Activated T-helper 1 cell treated with Interleukin-2 at 50 U/mL for 16 hours (primary cell): ENCODE results near the gene TSC22D3.
"Not testable (repeated sequence)": the region's sequence is repeated elsewhere in the genome, so short reads cannot be mapped to it uniquely, and the experiment has no call there.

Experiments
- DNase-seq: peaks from one replicate; pipeline ENCODE4 v3.0.0-alpha.2; 2020; ENCODE audit warnings: low read depth

TSC22D3 gene

GRCh38 chrX:107775734-107776511 lies at the start of gene TSC22D3:
TSS of gene TSC22D3 (minus strand) at chrX:107775787. CDS start at chrX:107775419, 368 bp downstream.
- DNase-seq, result peak; percentile 39

- no peak for DNase-seq
Measured at GRCh38 chrX:107823456-107823855, 47.9 kb upstream of the TSC22D3 start.

- DNase-seq, result no peak
Measured at GRCh38 chrX:107823042-107823441, 47.5 kb upstream of the TSC22D3 start.

- DNase-seq, result no peak
Measured at GRCh38 chrX:107818900-107819521, 43.4 kb upstream of the TSC22D3 start.

- DNase-seq, result not testable (repeated sequence)
Measured at GRCh38 chrX:107810053-107810452, 34.5 kb upstream of the TSC22D3 start.

GRCh38 chrX:107805179-107805578 lies 29.6 kb upstream of the TSC22D3 start:
- no peak for DNase-seq

- DNase-seq, result no peak
Measured at GRCh38 chrX:107804427-107804826, 28.8 kb upstream of the TSC22D3 start.

- DNase-seq, result no peak
Measured at GRCh38 chrX:107787827-107788226, 12.2 kb upstream of the TSC22D3 start.

GRCh38 chrX:107780525-107780924 lies 4.9 kb upstream of the TSC22D3 start:
- DNase-seq, result no peak

GRCh38 chrX:107777536-107777832 lies 1.9 kb upstream of the TSC22D3 start, which contains the start of gene NCBP2L:
TSS of gene NCBP2L (plus strand) at chrX:107777733. CDS start at chrX:107794221, 16,488 bp downstream.
- DNase-seq, result no peak

GRCh38 chrX:107776649-107777535 lies 1.3 kb upstream of the TSC22D3 start:
- DNase-seq, result peak; percentile 54

- DNase-seq, result no peak
Measured at GRCh38 chrX:107775000-107775733, 420 bp downstream of the TSC22D3 start.

- DNase-seq, result no peak
Measured at GRCh38 chrX:107773906-107774435, 1.6 kb downstream of the TSC22D3 start.

- no peak for DNase-seq
Measured at GRCh38 chrX:107773206-107773605, 2.4 kb downstream of the TSC22D3 start.

GRCh38 chrX:107769581-107770317 lies 5.8 kb downstream of the TSC22D3 start:
- no peak for DNase-seq

- DNase-seq, result no peak
Measured at GRCh38 chrX:107768051-107768450, 7.5 kb downstream of the TSC22D3 start.

- DNase-seq, result no peak
Measured at GRCh38 chrX:107766470-107767150, 9.0 kb downstream of the TSC22D3 start.

- no peak for DNase-seq
Measured at GRCh38 chrX:107764845-107765608, 10.6 kb downstream of the TSC22D3 start.

GRCh38 chrX:107763647-107764046 lies 11.9 kb downstream of the TSC22D3 start:
- no peak for DNase-seq
